SK-N-SH (cell line): ENCODE data around the gene SLC2A4. TPM values are rescaled to one million over a fixed set of nuclear protein-coding genes. Genes with fewer than 3 reads are reported as not detected.
"Not testable (repeated sequence)": the region's sequence is repeated elsewhere in the genome, so short reads cannot be mapped to it uniquely, and the experiment has no call there.

ENCODE experiments used
- CTCF ChIA-PET: fragments of 300-600, 350-600 bp; formaldehyde crosslinking; extraction: SDS; loops from one replicate; lab custom pipeline; 2021; lab: Yijun Ruan, JAX
- POLR2A ChIA-PET: fragments of 350-600 bp; sonication (Branson Sonifier 250); formaldehyde crosslinking; extraction: SDS; loops from one replicate; lab custom pipeline; 2020; ENCODE audit warnings: antibody characterized with exemption, inconsistent platforms; lab: Yijun Ruan, JAX
- DNase-seq: peaks from one replicate; pipeline ENCODE4 v3.0.0; 2012
- H2AFZ ChIP-seq: fragments of 200-600 bp; sonication (generic); 2 replicates; pipeline ENCODE4 v1.8.1; 2016; ENCODE audit warnings: antibody characterized with exemption, mild to moderate bottlenecking, low read depth
- H3F3A ChIP-seq: fragments of 200-600 bp; sonication (generic); replicated peaks from 2 replicates; pipeline ENCODE3; 2016; ENCODE audit warnings: antibody characterized with exemption, mild to moderate bottlenecking; ENCODE audit not compliant: insufficient read depth
- H3K27ac ChIP-seq, 2 experiments: fragments of 200-500 bp in 1 of 2; fragments of 200-600 bp in 1 of 2; sonication (Bioruptor generic) in 1 of 2; sonication (generic), shearing (Covaris generic) in 1 of 2; 2 replicates each; pipeline versions ENCODE4 v1.5.1 to v1.6.1; 2014 to 2016; ENCODE audit warnings: low read depth in 2 of 2, inconsistent platforms in 1 of 2, low read length in 1 of 2, mild to moderate bottlenecking in 1 of 2, mixed read lengths in 1 of 2
- H3K27me3 ChIP-seq: fragments of 200-600 bp; sonication (generic), shearing (Covaris generic); 2 replicates; pipeline ENCODE4 v1.6.1; 2016; ENCODE audit warnings: mixed run types; ENCODE audit not compliant: insufficient read depth
- H3K36me3 ChIP-seq, 2 experiments: fragments of 200-500 bp in 1 of 2; fragments of 200-600 bp in 1 of 2; sonication (Bioruptor generic) in 1 of 2; sonication (generic) in 1 of 2; replicated peaks in 1 of 2; 2 replicates each; pipeline versions ENCODE3 to v1.5.1; 2014 to 2016; ENCODE audit warnings: low read length in 1 of 2, mild to moderate bottlenecking in 1 of 2; ENCODE audit not compliant: insufficient read depth in 2 of 2, control insufficient read depth in 1 of 2
- H3K4me1 ChIP-seq, 2 experiments: fragments of 200-500 bp in 1 of 2; fragments of 200-600 bp in 1 of 2; sonication (Bioruptor generic) in 1 of 2; sonication (generic), shearing (Covaris generic) in 1 of 2; 2 replicates each; pipeline versions ENCODE4 v1.5.1 to v1.6.1; 2014 to 2016; ENCODE audit warnings: low read depth in 1 of 2, low read length in 1 of 2, mixed run types in 1 of 2; ENCODE audit not compliant: insufficient read depth in 2 of 2, control insufficient read depth in 1 of 2
- H3K4me2 ChIP-seq: fragments of 200-600 bp; sonication (generic), shearing (Covaris generic); 2 replicates; pipeline ENCODE4 v1.6.1; 2017; ENCODE audit warnings: mixed run types
- H3K4me3 ChIP-seq, 2 experiments: fragments of 200-500 bp in 1 of 2; fragments of 200-600 bp in 1 of 2; sonication (Bioruptor generic) in 1 of 2; sonication (generic), shearing (Covaris generic) in 1 of 2; 2 replicates each; pipeline versions ENCODE4 v1.5.1 to v1.8.1; 2014 to 2016; ENCODE audit warnings: low read depth in 2 of 2, inconsistent platforms in 1 of 2, low read length in 1 of 2, mild to moderate bottlenecking in 1 of 2, mixed read lengths in 1 of 2, moderate library complexity in 1 of 2
- H3K79me2 ChIP-seq: fragments of 200-600 bp; sonication (generic); 2 replicates; pipeline ENCODE4 v1.8.1; 2017; ENCODE audit warnings: mild to moderate bottlenecking; ENCODE audit not compliant: insufficient read depth
- H3K9ac ChIP-seq: fragments of 200-600 bp; sonication (generic); 2 replicates; pipeline ENCODE4 v1.6.1; 2017; ENCODE audit warnings: mixed run types
- H3K9me2 ChIP-seq: fragments of 200-600 bp; sonication (generic); 2 replicates; pipeline ENCODE4 v1.6.1; 2017; ENCODE audit warnings: mixed run types
- H3K9me3 ChIP-seq: fragments of 200-600 bp; sonication (generic); 2 replicates; pipeline ENCODE4 v1.6.1; 2017; ENCODE audit warnings: mixed run types, mild to moderate bottlenecking, moderate library complexity
- H4K20me1 ChIP-seq: fragments of 200-600 bp; sonication (generic); 2 replicates; pipeline ENCODE4 v1.6.1; 2017; ENCODE audit warnings: mild to moderate bottlenecking, mixed run types; ENCODE audit not compliant: insufficient read depth
- CHD2 ChIP-seq: fragments of 150-350 bp; IDR thresholded peaks from 2 replicates; pipeline ENCODE4 v1.6.1; 2018; ENCODE audit warnings: low read length; ENCODE audit not compliant: partially characterized antibody
- EP300 ChIP-seq, 2 experiments: IDR thresholded peaks; 2 replicates each; pipeline versions ENCODE4 v1.4.0 to v1.6.1; 2012; ENCODE audit warnings: borderline replicate concordance in 1 of 2, low read depth in 1 of 2, low read length in 1 of 2
- NFIC ChIP-seq: IDR thresholded peaks from 2 replicates; pipeline ENCODE4 v1.4.0; 2012; ENCODE audit warnings: borderline replicate concordance
- NRF1 ChIP-seq: IDR thresholded peaks from 2 replicates; pipeline ENCODE4 v1.6.1; 2012; ENCODE audit warnings: low read depth, mild to moderate bottlenecking, low read length
- RFX5 ChIP-seq: IDR thresholded peaks from 2 replicates; pipeline ENCODE4 v1.6.1; 2012; ENCODE audit warnings: mild to moderate bottlenecking, improper control_type of control experiment, low read length
- SIN3A ChIP-seq: IDR thresholded peaks from 2 replicates; pipeline ENCODE4 v1.6.1; 2012; ENCODE audit warnings: low read depth, mild to moderate bottlenecking, low read length, moderate library complexity, borderline replicate concordance
- SMC3 ChIP-seq: IDR thresholded peaks from 2 replicates; pipeline ENCODE4 v1.6.1; 2012; ENCODE audit warnings: low read depth, low read length, improper control_type of control experiment
- TAF1 ChIP-seq: IDR thresholded peaks from 2 replicates; pipeline ENCODE4 v1.6.1; 2012; ENCODE audit warnings: low read depth, mild to moderate bottlenecking, low read length, moderate library complexity, borderline replicate concordance
- TEAD4 ChIP-seq: IDR thresholded peaks from 2 replicates; pipeline ENCODE4 v1.4.0; 2012; ENCODE audit warnings: mild to moderate bottlenecking, borderline replicate concordance; ENCODE audit not compliant: insufficient read depth
- YY1 ChIP-seq: IDR thresholded peaks from 2 replicates; pipeline ENCODE4 v1.4.0; 2012; ENCODE audit warnings: low read depth, mild to moderate bottlenecking
- WGBS: methylation state at CpG from one replicate; pipeline ENCODE4 v1.1.6; 2017; ENCODE audit warnings: low lambda C conversion rate; 5-methylcytosine and 5-hydroxymethylcytosine counted together
- polyA plus RNA-seq, 3 experiments: library from polyadenylated mRNA; depleted of rRNA; stranded (reverse); fragments of >200 nt; gene quantifications; 2 replicates each; pipeline ENCODE4 v1.2.3, GENCODE V29; 2012
- TF ChIP-seq, protein P1 (sequence below): IDR thresholded peaks from 2 replicates; pipeline ENCODE4 v1.6.1; 2012; ENCODE audit warnings: mild to moderate bottlenecking, low read depth, low read length, moderate library complexity
- TF ChIP-seq, protein P2 (sequence below): IDR thresholded peaks from 2 replicates; pipeline ENCODE4 v1.4.0; 2012; ENCODE audit warnings: low read depth, borderline replicate concordance

SLC2A4 gene
- polyA plus RNA-seq, 1 of the 3 experiments (the other 2 are of a cell fraction) = 0.44 TPM

DNA sequence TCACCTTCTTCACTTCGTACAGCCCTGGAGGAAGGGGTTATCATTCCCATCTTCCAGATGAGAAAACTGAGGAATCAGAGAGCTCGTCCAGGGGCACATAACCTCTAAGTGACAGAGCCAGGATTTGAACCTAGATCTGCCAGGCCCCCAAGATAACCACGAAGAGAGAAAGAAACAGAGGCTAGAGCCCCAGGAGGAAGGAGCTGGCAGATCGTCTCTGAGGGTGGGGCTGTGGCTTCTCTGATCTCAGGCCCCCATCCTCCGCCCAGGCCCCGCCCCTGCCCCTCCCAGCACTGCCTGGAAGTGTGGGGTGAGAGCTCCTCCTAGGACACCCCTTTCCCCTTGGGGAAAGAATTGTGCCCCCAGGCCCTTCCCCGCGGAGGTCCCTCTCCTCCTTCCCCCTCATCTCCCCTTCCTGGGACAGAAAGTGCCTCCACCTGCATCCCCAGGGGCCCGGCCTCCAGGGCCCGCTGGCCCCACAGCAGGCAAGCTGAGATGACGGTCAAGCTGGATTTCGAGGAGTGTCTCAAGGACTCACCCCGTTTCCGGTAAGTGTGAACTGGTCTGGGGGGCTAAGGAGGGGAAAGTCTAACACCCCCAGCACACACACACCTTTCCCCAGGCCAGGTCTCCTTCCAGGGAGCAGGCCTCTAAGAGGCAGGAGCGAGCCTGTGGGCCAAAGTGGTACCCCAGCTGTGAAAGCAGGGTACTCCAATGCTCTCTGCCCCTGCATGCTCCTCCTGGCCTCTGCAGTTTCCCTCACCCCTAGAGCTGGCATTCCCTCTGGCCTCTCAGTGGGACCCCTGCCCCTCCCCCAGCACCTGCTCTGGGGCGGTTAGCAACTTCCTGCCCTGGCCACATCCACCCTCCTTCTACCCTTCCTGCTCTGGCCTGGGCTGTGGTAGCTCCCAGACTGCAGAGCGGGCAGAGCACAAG lies 55.0 kb downstream of the SLC2A4 start, which contains the start of gene ACAP1:
Gene ACAP1 (plus strand): TSS at position 290 of the 936 bp plus-strand sequence. CDS start 206 bp downstream, at position 496.
- no peaks in the 10 kb centered on the region for H3K79me2 ChIP-seq
- peaks cover 18% of the 10 kb centered on the region for H3K27me3 ChIP-seq
- no peaks in the 10 kb centered on the region for H3K9me3 ChIP-seq
- H3K36me3 ChIP-seq = no peaks in the 10 kb centered on the region
- H3F3A ChIP-seq = no peaks in the 10 kb centered on the region
- H3K4me1 ChIP-seq = no peaks in the 10 kb centered on the region
- H3K4me3 ChIP-seq = no peak within 1 kb of the TSS
- no peaks in the 10 kb centered on the region for H3K9me2 ChIP-seq
- DNase-seq = no peak
- no peak within 1 kb of the TSS for H2AFZ ChIP-seq
- ChIA-PET POLR2A (interaction anchor here (0.6 kb wide), 2 partner anchors 8 to 298 kb away, joined by 3 to 4 read pairs; no protein-coding TSS in a partner anchor), CTCF (interaction anchor here (0.5 to 4.8 kb wide), 10 partner anchors 8 to 284 kb away, joined by 3 to 33 read pairs (median 4); no protein-coding TSS in a partner anchor)
- no peak within 1 kb of the TSS for H3K27ac ChIP-seq
- 67% methylated on average over 17 of the region's 17 CpGs for WGBS
- H3K9ac ChIP-seq = no peak within 1 kb of the TSS
- TF ChIP-seq YY1 = no peak
- TF ChIP-seq NRF1 = no peak
- TF ChIP-seq, protein P1, sequence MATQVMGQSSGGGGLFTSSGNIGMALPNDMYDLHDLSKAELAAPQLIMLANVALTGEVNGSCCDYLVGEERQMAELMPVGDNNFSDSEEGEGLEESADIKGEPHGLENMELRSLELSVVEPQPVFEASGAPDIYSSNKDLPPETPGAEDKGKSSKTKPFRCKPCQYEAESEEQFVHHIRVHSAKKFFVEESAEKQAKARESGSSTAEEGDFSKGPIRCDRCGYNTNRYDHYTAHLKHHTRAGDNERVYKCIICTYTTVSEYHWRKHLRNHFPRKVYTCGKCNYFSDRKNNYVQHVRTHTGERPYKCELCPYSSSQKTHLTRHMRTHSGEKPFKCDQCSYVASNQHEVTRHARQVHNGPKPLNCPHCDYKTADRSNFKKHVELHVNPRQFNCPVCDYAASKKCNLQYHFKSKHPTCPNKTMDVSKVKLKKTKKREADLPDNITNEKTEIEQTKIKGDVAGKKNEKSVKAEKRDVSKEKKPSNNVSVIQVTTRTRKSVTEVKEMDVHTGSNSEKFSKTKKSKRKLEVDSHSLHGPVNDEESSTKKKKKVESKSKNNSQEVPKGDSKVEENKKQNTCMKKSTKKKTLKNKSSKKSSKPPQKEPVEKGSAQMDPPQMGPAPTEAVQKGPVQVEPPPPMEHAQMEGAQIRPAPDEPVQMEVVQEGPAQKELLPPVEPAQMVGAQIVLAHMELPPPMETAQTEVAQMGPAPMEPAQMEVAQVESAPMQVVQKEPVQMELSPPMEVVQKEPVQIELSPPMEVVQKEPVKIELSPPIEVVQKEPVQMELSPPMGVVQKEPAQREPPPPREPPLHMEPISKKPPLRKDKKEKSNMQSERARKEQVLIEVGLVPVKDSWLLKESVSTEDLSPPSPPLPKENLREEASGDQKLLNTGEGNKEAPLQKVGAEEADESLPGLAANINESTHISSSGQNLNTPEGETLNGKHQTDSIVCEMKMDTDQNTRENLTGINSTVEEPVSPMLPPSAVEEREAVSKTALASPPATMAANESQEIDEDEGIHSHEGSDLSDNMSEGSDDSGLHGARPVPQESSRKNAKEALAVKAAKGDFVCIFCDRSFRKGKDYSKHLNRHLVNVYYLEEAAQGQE = no peak
- TF ChIP-seq NFIC = no peak
- no peak for TF ChIP-seq SIN3A
- no peak for TF ChIP-seq CHD2
- TF ChIP-seq TEAD4 = no peak
- TF ChIP-seq RFX5 = no peak
- TF ChIP-seq, protein P2, sequence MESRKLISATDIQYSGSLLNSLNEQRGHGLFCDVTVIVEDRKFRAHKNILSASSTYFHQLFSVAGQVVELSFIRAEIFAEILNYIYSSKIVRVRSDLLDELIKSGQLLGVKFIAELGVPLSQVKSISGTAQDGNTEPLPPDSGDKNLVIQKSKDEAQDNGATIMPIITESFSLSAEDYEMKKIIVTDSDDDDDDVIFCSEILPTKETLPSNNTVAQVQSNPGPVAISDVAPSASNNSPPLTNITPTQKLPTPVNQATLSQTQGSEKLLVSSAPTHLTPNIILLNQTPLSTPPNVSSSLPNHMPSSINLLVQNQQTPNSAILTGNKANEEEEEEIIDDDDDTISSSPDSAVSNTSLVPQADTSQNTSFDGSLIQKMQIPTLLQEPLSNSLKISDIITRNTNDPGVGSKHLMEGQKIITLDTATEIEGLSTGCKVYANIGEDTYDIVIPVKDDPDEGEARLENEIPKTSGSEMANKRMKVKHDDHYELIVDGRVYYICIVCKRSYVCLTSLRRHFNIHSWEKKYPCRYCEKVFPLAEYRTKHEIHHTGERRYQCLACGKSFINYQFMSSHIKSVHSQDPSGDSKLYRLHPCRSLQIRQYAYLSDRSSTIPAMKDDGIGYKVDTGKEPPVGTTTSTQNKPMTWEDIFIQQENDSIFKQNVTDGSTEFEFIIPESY = no peak
- TF ChIP-seq EP300 (IDR thresholded peaks at IDR 0.05; ENCODE audit: borderline replicate concordance in 1 of 2, low read depth in 1 of 2, low read length in 1 of 2) = no peak
- TF ChIP-seq SMC3 = no peak
- no peak for TF ChIP-seq TAF1
- H3K4me2 ChIP-seq = no peak within 1 kb of the TSS
- H4K20me1 ChIP-seq = no peaks in the 10 kb centered on the region

DNA sequence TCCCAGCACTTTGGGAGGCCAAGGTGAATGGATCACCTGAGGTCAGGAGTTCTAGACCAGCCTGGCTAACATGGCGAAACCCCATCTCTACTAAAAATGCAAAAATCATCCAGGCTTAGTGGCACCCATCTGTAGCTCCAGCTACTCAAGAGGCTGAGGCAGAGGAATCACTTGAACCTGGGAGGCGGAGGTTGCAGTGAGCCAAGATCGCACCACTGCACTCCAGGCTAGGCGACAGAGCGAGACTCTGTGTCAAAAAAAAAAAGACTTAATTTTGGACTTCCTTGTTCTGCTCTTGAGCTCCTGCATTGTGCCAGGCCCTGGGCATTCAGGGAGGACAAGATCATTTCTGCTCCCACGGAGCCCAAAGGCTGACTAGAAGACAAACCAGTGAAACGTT lies 56.1 kb downstream of the SLC2A4 start:
- H3K4me1 ChIP-seq, H3F3A ChIP-seq, DNase-seq, H3K4me2 ChIP-seq, H3K9me2 ChIP-seq, H3K27ac ChIP-seq, POLR2A ChIA-PET, H3K36me3 ChIP-seq, H3K9ac ChIP-seq, H3K4me3 ChIP-seq, H3K9me3 ChIP-seq, H2AFZ ChIP-seq, H4K20me1 ChIP-seq, H3K79me2 ChIP-seq: not testable (repeated sequence)
- 79% methylated on average over 7 of the region's 7 CpGs for WGBS
- H3K27me3 ChIP-seq = peaks cover 18% of the 10 kb centered on the region
- CTCF ChIA-PET = interaction anchor here (0.8 to 4.8 kb wide), 7 partner anchors 7 to 285 kb away, joined by 3 to 33 read pairs (median 6); no protein-coding TSS in a partner anchor
